HG03442 (cell line): Measurements from ENCODE around the gene ADGRL2.

Source experiments
- ATAC-seq: cut with Tn5 transposase; IDR thresholded peaks from one replicate; pipeline ENCODE4 v1.9.1; 2021; ENCODE audit warnings: mild to moderate bottlenecking, moderate library complexity; ENCODE audit not compliant: unreplicated experiment

ADGRL2 gene

GRCh38 chr1:81894867-81895266 is 94.1 kb downstream of the ADGRL2 start:
- ATAC-seq, result peak; percentile 63

GRCh38 chr1:81899214-81899821 is 98.6 kb downstream of the ADGRL2 start:
- no peak for ATAC-seq

GRCh38 chr1:81907575-81907974 is 106.8 kb downstream of the ADGRL2 start:
- no peak for ATAC-seq

GRCh38 chr1:81912383-81912782 is 111.6 kb downstream of the ADGRL2 start:
- no peak for ATAC-seq

DNA sequence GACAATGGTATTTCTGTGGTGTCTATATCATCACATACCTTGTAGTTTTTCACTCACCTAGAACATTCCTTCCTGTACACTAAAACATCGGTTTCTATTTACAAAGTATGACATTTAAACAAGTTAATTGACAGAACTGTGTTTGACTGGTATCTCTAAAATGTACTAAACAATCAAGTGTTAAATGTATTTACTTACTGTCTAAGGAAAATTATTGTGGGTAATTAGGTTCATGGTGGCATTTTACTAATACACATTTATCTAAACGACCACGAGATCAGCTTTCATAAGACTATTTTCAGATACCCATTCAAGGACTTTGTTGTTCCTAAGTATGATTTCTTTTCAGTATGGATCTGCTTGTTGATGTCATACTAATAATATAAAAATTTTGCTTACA is 115.2 kb downstream of the ADGRL2 start:
- no peak for ATAC-seq

DNA sequence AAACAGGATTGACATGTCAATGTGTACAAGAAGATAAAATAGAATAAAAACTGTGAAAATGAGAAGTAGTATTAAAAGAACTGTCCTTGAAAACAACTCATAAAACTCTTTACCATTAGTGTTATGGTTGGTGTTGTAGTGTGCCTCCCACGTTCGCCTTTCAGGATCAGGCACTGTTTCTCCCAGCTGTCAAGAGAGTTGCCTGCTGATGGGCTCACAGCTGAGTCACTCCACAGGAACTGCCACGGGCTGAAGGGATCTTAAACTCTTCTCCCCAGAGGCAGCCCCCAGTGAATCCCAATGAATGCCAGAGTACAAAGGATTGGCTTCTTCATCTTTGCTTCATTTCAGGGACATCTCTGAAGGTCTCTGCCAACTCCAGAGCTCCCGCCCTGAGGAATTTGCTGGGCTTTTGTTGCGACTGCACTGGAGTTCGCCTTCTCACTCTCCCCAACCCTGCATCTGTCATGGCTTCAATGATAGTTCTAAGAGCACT is 119.6 kb downstream of the ADGRL2 start:
- ATAC-seq, result no peak

DNA sequence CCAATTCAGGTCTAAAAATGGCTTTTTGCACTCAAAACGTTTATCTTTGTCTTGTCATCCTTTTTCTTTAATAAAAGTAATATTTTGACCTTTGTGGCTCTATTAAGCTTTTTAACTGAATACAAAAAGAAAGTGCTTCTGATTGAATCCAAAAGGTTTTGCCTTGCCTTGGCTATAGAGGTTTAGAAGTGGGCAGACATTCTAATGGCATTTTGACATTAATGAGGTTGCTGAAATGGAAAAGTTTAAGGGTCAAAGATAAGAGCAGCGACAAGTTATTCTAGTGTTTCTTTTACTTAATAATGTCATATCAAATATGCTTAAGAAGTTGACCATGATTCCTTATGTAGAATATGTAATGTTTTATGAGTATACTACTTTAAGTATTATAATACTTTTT is 120.2 kb downstream of the ADGRL2 start:
- ATAC-seq, result no peak

- no peak for ATAC-seq
These were observed 120.6 kb downstream of the ADGRL2 start for GRCh38 chr1:81921344-81921743.

GRCh38 chr1:81921851-81922462 is 121.2 kb downstream of the ADGRL2 start:
- no peak for ATAC-seq

GRCh38 chr1:81922955-81923354 is 122.2 kb downstream of the ADGRL2 start:
- ATAC-seq, result no peak

GRCh38 chr1:81929106-81929505 is 128.4 kb downstream of the ADGRL2 start:
- ATAC-seq, result no peak

DNA sequence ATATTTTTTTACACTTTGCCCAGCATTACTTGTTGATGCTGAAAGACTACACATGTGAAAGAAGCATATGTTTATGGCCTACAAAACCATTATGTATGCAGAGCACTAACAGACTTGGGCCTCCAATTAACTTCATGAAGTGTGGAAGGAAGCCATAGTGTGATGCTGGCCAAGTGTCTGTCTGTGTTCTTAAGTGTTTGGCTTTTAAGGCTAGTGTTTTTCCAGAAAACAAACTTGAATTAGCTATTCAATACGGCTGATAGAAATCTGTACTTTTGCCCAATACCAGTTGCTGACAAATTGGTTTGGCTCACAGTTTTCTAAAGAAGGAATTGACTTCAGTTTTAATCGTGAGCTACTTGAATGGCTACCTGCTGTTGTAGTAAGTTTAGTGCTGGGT is 136.1 kb downstream of the ADGRL2 start:
- no peak for ATAC-seq

DNA sequence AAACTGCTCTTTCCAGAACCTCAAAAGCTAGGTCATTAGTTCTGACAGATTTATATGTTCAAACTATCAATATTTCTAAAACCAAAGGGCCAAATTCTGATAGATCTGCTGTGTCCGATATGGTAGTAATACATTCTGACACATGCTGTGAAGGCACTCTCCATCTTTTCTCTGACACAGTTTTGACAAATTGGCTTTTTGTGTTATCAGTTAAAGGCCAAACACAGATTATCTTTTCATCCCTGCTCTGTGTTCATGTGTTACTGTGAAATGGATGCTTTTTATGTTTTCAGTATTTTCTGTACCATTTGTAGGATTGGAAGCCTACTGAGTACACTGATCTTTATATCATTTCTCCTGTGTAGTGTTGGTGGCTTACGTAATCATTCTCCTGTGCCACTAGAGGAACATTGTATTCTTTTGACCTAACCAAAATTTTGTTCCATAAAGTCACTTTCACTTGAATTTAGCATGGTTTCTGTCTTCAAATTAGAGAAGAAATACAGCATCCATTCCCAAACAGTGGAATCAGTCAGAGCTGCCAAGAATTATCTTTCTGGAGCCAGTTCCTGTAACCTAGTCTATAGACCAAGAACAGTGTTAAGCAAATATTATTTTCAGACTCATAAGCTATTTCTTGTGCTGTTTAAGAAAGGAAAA is 137.2 kb downstream of the ADGRL2 start:
- no peak for ATAC-seq

- no peak for ATAC-seq
These were observed 147.8 kb downstream of the ADGRL2 start for GRCh38 chr1:81948495-81948894.

DNA sequence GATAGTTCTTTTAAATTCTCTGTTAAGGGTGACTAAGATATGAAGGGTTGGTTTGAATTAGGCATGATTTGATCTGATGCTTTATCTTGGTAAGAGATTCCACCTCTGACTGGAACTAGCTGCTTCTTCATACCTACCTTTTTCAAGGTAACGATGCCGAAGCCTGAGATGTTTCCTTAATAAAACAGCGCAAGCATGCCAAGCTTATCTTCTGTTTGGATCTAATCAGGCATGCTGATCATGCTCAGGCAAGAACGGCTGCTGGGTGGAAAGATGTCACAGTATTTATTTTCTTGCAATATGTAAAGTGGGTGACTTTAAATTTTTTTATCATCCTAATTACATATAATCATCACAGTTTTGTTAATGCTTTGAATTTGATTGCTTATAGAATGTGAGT is 148.7 kb downstream of the ADGRL2 start:
- no peak for ATAC-seq

- no peak for ATAC-seq
These were observed 149.3 kb downstream of the ADGRL2 start for GRCh38 chr1:81950037-81950436.

DNA sequence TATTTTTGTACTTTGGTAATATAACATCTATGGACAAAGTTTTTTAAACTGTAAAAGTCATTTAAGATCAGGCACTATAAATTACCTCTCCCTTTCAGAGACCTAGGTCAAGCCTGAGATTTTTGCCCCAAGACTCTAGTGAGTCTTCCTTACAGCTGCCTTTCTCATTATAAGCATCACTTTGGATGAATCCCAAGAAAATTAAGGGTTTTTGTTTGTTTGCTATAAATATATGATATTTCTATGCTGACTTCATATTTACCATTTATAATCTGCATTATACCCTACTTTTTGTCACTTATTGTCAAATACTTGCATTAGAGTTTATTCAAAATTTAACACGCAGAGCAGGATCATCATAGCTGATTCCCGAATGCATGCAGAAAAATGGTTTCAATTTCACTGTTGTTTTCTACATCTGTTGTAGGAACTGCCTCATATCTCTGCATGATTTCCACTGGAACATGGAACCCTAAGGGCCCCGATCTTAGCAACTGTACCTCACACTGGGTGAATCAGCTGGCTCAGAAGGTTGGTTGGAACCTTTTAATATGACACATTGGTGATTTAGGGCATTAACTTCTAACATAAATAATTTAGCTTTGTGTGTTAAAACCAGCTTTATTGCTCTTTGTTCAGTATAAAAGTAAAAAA is 150.0 kb downstream of the ADGRL2 start:
- no peak for ATAC-seq

GRCh38 chr1:81954534-81955020 is 153.8 kb downstream of the ADGRL2 start:
- no peak for ATAC-seq

- ATAC-seq, result no peak
These were observed 167.2 kb downstream of the ADGRL2 start for GRCh38 chr1:81967951-81968350.

- no peak for ATAC-seq
These were observed 169.7 kb downstream of the ADGRL2 start for GRCh38 chr1:81970416-81970815.

- no peak for ATAC-seq
These were observed 173.6 kb downstream of the ADGRL2 start for GRCh38 chr1:81974222-81974841.
